ENCODE data around the gene GRIK3.

GRIK3 gene

DNA sequence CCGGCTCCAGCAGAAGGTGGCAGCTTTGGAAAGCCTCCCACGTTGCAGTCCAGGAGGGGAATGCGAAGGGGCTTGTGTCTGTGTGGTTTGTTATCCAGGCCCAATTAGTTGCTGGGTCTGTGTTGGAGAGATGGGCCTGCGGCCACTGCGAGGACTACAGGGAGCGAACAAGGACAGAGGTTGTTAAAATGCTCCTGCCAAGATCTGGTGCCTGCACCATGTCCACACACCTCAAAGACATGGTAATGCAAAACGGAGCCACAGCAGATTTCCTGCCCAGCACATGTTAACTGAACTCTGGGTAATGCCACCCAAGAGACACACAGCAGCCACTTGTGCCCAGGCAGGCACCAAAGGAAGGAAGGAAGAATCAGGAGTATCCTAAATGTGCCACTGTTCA, 18.6 kb downstream of the GRIK3 start:
- DNase-seq (ENCODE audit: low spot score), result no peak

DNA sequence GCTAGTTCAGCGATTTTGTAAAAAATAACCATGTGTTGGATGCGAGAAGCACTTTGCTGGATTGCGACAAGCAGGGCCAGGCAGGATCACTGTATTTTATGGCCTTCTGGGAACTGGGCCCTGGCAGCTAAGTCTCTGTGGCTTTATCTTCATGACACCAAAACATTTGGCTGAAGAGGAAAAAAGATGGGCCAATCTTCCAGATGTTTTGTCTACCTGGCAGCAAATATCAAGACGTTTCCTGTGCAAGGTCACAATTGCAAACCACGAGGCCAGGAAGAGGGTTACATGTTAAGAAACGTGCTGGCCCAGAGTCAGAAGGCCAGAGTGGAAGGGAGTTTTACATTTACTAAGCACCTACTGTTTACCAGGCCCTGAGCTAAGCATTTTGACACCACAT, 22.1 kb downstream of the GRIK3 start:
- no peak for DNase-seq (ENCODE audit: low spot score)

DNA sequence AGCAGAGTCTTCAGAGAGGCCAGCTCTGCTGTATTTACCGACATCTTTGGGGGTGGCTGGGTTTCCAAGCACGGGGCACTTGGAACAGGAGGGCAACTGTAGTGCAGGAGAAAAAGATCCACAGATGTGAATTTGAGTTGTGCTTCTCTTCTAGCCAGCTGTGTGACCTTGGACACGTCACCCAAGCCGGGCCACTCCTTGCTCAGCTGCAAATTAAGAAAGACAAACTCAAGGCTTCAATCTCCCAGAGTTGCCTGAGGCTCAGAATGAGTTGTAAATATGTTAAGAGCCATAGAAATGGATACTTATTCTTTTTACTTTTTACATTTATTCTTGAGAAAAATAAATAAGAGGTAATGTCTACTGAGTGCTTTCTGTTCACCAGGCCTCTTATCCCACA, 24.3 kb downstream of the GRIK3 start:
- DNase-seq (ENCODE audit: low spot score), result no peak

DNA sequence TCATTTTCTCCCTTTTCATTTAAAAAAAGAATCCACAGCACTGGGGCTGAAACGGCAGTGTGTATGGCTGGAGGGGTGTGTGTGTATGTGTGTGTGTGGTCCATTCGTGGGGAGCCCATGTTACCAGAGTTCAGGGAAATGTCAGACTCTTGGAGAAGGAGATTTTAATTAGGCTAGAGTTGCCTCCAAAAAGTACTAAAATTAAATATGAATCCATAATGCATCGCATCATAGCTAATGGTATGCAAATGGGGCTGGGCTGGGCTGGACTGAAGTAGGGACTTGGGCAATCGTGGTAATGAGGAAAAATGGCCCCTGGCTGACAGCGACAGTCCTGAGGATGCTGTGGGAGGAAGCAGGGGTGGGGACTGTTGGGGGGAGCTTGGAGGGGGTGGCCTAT, 24.8 kb downstream of the GRIK3 start:
- no peak for DNase-seq (ENCODE audit: low spot score)

DNA sequence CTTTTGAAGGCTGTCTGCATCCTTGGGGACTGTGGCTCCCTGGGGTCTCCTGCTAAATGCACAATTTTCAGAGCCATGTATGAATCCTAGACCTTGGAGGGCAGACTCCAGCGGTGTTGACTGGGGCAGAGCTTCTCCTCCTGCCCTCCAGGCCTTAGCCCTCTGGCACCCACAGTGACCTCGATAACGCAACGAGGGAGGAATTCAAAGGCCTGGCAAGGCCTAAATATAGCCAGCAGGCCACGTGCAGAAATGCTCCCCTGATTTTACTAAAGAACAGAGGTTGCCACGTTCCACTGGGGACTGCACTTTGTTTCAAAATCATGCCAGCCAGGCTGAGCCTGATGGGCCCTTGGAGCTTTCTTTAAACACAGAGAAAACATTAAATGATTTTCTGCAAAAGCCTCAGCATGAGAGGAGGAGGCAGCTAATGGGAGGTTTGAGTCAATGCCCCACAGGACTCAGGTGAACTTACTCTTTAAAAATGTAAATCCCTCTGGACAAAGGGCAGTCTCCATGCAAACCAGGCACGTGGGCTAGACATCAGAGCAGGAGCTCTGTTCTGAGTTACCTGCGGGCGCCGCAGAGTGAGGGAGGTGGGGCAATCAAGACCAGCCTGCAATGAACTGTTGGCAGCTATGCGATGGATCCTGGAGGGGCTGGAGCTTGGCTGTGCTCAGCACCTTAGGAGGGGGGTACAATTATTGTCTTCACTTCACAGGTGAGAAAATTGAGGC, 28.0 kb downstream of the GRIK3 start:
- no peak for DNase-seq (ENCODE audit: low spot score)

DNA sequence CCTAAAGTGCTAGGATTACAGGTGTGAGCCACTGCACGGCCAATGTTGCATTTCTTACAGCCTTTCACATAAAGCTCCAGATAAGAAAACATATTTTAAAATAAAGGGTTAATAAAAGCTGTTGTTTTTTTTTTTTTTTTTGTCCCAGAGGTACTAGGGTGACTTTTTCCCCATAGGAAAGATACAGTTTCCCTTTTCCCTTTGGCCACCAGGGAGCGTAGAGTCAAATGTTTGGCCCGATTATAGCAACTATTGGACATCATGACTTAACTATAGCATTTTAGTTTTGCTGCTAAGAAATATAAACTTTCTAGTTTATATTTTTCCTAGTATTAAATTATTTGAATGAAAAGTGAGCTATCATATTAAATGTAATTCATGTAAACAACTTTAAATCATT, 31.4 kb downstream of the GRIK3 start:
- no peak for DNase-seq (ENCODE audit: low spot score)

DNA sequence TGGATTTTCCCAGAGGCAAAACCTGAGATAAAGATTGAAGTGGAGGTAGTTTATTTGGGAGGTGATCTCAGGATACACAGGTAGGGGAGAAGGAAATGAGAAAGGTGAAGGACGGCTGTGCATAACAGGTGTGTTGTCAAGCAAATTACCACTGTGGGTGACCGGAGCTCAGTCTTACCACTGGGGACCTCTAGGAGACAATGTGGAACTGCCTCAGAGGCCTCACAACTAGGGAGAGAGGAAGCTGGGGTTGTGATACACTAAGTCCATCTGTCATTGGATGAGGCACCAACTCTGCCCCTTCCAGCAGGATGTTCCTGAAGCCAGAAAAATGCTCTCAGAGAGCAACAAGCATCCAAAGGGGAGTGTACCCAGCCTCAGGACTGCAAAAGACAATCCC, 32.6 kb downstream of the GRIK3 start:
- DNase-seq (ENCODE audit: low spot score), result no peak

DNA sequence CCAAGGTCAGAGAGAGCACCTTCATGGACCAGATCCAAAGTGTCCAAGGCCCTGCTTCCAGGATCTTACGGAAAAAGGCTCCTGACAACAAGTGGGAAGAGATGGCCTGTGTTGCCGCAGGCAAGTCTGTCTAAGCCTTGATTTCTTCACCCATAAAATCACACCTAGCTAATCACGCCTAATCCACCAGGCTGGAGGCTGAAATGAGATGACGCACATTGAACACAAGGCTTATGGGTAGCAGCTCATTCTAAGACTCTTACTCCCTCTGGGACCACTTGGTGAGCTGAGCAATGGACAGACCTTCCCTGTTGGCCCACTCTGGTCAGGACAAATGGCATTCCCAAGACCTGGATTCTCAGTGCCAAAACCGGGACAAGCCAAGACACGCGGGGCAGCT, 38.2 kb downstream of the GRIK3 start:
- DNase-seq (ENCODE audit: low spot score), result no peak

DNA sequence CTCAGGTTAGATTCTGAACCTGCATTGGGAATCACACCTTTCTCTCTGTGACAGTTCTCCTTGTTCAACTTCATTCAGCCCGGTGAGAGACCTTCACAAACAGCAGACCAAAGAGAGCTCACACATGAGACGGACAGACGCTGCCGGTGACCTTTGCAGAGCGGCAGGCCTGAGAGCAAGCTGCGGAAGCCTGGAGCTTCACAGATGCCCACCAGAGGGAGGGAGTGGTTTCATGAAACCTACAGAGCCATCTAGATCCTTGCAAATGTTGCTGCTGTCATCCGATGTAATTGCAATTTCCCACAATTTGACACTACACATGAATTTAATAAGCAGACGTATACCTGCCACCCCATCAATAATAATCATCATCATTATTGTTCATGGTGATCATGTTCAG, 39.4 kb downstream of the GRIK3 start:
- DNase-seq (ENCODE audit: low spot score), result no peak

DNA sequence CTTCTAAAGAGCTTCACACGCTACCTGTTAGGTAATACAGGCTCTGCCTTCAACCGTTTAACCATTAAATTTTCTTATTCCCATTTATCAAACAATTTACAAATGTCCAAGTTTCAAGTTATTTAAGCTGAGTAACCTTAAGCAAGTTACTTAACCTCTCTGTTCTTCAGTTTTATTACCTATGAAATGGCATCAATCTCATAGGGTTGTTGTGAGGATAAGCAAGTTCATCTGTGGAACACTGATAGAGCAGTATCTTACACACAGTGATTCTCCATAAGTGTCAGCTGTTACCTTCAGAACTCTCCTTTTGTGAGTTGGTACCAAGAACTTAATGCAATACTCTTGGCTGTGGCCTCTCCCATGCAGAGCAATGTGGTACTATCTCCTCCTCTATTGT, 40.0 kb downstream of the GRIK3 start:
- no peak for DNase-seq (ENCODE audit: low spot score)

DNA sequence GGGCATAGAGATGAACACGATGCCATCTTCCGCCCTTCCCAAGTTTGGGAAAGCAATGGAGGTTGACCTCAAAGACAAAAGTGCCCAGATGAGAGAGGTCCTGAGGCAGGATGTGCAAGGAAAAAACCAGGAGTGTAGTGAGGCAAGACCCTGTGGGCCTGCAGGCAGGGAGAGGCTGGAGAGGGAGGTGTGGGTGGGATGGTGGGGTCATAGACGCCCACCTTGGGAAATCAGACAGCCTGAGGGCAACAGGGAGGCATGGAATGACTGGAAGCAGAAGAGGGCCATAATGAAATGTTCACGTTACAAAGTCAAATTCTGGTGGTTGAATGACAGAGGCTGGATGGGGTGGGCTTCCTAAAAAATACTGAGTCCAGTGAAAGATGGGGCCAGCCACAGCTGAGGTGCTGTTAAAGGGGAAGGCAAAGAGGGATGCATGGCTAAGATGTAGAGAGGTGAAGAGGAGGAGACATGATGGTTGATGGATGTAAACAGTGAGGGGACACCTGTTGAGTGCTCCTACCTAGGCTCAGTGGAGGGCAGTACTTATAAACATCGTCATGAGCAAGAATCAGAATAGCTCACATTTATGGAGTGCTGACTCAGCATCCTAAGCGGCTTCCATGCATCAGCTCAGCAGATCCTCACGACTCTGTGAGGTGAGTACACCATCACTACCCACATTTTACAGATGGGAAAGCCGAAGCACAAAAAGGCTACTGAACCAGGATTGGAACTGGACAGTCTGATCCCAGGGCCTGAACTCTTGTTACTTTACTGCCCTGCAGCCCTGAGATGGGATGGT, 42.0 kb downstream of the GRIK3 start:
- no peak for DNase-seq (ENCODE audit: low spot score)

DNA sequence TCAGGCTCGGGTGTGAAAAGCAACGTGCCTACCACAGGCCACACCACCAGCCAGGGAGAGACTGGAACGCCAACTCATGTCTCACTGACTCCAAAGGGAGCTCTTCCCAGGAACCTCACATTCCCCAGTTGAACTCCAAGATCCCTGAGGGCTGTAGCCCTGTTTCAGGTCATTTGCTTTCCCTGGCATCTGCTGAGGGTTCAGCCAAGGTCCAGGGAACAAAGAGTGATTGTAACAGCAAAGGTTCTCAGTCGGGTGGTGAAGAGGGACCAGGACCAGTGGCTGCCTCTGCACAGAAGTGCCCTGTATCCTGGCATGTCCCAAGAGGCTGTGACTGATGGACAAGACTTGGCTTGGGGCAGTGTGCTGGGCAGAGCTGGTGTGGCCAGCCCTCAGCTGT, 42.8 kb downstream of the GRIK3 start:
- no peak for DNase-seq (ENCODE audit: low spot score)

DNA sequence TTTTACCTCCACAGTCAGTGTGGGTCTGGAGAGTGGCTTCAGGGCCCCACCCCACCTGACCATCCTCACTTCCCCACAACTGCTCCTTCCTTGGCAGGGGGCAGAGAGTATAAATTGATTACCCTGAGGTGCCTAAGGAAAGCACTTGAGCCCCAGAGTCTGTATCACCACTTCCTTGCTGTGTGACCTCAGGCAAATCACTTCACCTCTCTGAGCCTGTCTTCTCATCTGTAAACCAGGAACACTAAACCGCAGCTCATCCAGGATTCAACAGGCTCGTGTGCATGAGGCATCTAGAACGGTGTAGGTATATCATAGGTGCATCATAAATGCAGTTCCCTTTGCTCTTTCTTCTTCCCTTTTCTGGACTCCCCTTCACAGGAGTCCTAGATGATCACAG, 43.4 kb downstream of the GRIK3 start:
- DNase-seq (ENCODE audit: low spot score), result no peak

DNA sequence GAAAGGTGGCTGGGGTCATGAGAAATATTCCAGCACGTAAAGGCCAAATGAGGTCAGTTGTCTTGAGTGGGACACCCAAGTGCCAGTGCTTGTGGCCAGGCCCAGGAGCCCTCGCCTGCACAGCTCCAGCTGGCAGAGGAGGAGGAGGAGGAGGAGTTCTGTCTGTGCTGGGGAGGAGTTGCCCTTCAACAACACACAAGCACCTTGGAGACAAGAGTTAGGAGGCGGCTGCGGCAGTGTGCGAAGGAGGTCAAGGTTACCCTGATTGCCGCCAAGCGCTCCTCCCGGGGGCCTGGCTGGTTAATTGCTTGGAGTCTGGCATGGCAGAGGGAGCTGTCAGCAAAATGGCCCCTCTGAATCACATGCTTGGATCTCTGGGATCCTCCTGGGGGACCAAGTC, 45.1 kb downstream of the GRIK3 start:
- no peak for DNase-seq (ENCODE audit: low spot score)

DNA sequence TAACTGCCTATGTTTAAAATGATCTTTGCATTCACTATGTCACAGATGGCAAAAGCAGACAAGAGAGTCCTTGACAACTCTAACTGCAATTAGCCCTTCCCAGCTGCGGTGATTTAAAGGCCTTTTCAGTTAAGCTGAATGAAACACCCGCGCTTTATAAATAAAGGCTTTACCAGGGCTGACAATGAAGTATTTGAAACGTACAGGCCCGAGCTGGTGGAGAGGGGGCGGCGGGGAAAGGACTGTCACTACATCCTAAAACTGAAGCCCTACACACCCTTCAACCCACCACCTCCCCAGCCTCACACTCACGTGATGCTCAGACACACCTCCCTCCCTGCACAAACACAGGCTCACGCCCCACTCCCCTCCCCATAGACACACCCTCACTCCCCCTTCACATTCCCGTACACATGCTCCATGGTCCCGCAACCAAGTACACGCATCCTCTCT, 45.5 kb downstream of the GRIK3 start:
- DNase-seq (ENCODE audit: low spot score), result no peak

DNA sequence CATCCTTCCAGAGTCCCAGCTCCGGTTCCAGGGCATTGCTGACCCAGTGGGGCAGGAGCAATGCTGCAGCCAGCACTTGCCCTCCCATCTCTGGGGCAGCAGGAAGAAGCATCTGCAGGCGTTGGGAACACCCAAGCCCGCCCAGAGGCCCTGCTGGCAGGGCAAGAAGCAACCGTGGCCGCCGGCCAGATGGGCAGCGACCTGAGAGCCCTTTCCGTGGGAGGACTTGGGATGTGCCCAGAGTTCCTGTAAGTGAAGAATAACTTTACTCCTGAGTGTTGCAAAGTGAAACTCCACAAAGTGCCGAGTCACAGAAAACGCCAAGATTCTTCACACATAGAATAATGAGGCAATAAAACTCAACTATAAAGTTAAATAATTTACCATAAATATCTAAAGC, 46.0 kb downstream of the GRIK3 start:
- no peak for DNase-seq (ENCODE audit: low spot score)

DNA sequence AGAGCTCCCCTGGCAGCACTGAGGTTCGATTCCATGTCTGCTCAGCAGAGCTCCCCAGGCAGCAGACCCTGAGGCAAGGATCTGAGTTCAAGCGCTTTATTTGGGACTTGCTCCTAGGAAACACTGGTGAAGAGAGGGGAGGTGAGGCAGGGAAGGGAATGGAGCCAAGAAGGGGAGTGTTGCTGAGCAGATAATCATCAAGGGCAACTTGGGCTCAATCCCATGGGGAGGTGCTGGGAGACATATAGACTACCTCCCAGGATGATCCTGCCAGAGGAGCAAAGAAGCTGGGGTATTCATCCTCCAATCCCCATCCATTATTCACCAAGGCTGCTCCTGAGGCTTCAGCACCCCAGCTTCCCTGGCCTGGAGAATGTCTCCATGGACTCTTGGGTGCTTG, 47.0 kb downstream of the GRIK3 start:
- no peak for DNase-seq (ENCODE audit: low spot score)

DNA sequence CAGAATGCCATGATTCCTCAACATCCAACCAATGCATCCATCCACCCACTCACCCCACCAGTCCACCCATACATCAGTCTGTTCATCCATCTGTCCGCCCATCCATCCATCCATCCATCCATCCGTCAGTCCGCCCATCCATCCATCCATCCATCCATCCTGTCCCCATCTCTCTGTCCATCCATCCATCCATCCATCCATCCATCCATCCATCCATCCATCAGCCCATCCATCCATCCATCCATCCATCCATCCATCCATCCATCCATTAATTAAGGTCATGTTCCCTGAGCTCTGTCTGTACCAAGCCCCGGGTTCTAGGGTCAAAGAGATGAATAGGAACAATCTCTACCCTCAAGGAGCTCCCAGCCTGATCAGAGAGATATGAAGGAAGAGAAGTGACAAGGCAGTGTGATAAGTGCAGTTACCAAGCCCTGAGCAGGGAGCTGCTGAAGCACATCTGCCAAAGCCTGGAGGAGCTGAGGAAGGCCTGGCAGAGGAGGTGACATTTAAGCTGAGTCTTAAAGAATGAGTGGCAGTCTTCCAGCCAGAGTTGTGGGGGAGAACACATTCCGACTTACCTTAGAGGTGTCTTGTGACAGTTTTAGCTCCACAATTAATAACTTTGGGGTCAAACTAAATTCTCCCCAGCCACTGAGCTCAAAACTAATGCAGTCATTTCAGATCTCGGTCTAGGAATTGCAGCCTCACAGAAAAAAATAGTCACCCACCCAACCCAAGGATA, 47.9 kb downstream of the GRIK3 start:
- DNase-seq (ENCODE audit: low spot score), result no peak

DNA sequence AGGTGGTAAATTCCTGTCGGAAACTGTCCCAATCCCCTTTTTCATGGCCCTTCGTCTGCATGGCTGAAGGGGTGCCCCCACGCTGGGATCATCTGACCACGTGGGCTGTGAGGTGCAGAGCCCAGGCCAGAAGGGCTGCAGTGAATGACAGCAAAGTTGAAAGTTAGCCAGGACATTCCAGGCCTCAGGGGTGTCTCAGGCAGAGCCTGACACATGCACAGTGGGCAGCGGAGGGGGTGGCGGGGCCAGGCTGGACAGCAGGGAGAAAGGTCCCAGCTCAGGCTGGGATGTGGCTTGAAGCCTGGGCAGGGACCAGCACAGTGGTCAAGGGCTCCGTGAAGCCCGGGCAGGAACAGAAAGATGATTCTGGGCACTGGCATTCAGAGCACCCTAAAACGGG, 49.6 kb downstream of the GRIK3 start:
- no peak for DNase-seq (ENCODE audit: low spot score)

DNA sequence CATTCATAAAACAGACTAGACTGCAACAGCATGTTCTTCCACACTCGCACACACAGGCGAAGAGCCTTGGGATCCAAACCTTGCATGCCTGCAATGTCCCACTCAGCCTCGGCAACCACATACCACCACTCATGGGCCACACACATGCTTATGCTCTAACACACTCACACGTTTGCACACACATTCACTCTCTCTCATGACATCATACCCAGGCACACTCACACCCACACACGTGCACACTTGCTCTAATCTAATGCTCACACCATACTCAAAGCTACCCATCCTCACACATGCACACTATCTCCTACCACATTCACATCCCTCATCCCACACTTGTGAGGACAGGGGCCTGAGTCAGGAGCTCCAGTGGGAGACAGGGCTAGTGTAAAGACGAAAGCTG, 50.3 kb downstream of the GRIK3 start:
- no peak for DNase-seq (ENCODE audit: low spot score)

DNA sequence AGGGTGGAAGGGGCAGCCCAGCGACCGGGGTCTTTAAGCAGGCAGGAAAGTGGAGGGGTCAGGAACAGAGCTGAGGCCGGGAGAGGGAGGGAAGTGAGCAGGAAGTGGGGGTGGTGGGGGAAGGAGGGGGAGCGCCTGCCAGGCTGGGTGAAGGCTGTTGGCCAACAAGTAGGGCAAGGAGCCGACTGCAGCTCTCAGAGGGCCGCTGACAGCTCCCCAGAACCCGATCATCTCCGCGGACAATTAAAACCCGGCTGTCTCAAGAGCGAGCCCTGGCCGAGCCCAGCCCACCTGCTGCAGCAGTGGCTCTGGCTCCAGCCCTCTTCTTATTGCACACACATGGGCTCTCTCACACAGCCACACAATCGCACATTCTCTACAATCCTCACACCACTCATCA, 51.6 kb downstream of the GRIK3 start:
- DNase-seq (ENCODE audit: low spot score), result no peak

DNA sequence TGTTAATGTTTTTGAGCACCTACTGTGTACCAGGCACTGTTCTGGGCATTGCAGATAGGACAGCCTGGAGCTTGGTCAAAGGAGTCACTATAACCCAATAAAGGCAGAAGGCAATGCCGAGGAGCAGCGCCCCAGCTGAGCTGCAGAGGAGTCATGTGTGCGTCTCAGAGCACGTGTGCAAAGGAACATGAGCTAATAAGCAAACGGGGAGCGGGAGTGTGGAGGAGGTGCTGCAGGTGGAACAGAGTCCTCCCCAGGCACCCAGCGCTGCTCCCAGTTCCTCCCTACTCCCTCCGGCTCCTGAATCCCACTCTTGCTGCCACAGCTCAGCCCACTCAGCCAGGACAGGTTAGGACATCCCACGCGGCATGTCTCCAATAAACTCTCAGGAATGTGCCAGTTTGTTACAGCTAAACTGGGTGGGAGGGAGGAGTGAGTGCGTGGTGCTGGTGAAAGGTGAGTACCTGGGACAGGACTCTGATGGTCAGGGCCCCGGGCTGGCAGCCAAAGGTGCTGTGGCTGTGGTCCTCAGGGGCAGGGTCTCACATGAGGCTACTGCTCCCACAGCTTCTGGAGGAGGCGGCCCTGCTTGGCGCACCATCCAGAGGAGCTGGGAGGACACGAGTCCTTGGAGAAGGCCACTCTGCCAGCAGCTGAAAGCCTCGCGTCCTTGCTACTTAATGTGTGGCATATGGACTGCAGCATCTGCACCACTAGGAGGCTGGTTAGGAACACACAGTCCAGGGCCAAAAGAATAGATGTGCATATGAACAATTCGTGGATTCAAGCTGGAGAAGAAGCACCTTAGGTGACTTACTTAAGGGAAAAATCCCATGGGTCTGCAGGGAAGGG, 52.3 kb downstream of the GRIK3 start:
- no peak for DNase-seq (ENCODE audit: low spot score)

All from LoVo (cell line).